GM04504 (cell line): ENCODE data around the gene KRT23.

ENCODE experiments used
- DNase-seq: peaks from one replicate; pipeline ENCODE4 v3.0.0-alpha.2; 2012; ENCODE audit warnings: low read depth

KRT23 gene

DNA sequence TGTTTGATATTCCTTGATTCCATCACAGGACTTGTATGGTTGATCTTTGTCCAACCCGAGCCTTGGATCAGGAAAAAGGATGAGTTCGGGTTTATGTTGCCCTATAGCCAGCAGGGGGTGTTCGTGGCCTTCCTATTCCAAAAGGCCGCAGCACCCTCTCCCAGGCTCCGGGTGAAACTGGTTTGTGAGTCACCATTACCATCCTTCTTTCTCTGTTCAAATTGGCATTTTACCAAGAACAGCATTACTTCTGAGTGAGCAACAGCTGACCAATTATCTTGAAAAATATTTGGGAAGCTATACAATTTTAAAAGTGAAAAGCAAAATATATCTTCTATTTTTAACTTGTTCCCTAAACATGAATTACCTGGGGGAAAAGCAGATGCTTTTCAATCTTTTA lies 28.1 kb downstream of the KRT23 start:
- DNase-seq, result peak; percentile 93

DNA sequence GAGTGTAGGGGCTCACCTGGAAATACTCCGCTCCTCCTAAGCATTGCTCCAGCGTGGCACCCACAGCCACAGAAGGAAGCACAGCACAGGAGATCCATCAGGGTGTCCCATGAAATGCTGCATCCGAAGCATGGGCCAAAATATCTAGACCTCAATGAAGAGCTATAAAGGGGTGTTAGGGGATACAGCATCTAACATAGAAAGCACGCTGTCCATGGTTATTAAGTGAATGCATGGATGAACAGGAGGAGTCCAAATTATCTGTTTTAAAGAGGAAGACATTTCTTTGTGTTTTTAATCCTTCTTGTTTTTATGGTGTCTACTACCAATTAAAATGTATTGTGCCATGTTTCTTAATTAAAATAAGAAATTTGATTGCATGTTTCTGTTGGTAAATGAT lies 30.8 kb downstream of the KRT23 start:
- DNase-seq, result no peak

DNA sequence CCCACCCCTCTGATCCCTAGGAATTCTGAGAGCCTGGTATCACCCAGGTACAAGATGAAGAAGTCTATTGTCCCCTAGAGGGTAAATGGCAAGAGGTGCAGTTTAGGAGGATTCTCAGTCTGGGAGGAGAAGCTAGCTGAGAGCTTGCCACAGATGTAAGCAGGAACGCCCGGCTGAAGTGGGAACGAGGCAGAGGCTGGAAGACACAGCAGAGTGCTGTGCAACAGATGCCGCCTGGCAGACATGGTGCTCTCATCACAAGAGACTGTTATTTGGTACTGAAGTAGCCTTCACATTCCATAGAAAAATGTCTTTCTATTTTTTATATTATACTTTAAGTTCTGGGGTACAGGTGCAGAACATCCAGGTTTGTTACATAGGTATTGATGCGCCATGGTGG lies 32.1 kb downstream of the KRT23 start:
- no peak for DNase-seq

DNA sequence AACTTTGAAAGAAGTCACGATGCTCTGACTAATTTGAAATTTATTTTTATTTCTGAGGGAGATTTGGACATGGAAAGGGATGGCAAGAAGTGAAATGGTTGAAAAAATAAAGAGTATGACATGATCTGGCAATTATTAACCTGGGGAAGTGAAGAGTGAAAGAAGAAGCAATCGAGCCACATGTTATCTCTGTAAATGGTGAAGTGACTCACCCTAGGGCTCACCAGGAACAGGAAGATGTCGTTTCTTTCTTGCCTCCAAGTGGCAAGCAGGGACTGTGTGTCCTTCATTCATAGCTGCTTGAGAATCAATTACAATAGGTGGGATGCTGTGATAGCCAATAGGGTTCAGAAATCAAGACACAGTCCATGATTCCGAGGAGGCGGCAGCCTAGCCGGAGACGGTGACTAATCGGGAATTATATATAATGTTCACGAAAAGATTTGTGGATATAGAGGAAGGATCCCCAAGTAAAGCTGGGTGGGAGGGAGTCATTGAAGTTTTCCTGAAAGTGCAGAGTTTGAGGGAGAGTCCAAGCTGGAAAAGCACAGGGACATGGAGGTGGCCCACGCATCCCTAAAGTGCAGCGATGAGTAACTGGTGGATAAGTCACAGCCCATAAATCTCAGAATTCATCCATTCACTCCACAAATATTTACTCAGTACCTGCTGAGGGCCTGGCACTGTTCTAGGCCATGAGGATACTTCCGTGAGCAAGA lies 34.2 kb downstream of the KRT23 start:
- DNase-seq, result peak; percentile 32

DNA sequence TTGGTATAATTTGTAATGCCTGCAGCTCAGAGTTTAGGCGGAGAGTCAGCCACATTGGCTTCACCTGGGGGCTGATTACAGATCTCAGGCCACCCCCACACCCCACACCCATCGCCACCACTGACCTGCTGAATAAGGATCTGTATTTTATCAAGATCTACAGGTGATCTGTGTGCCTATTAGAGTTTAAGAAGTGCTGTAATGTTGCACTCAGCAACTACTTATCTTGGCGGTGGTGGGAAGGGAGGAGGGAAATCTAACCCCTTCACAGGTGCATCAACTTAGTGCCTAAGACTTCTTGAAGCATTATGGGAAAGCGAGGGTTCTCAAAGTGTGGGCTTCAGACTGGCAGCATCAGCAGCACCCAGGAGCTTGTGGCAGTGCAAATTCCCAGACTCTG lies 34.9 kb downstream of the KRT23 start:
- DNase-seq, result no peak

DNA sequence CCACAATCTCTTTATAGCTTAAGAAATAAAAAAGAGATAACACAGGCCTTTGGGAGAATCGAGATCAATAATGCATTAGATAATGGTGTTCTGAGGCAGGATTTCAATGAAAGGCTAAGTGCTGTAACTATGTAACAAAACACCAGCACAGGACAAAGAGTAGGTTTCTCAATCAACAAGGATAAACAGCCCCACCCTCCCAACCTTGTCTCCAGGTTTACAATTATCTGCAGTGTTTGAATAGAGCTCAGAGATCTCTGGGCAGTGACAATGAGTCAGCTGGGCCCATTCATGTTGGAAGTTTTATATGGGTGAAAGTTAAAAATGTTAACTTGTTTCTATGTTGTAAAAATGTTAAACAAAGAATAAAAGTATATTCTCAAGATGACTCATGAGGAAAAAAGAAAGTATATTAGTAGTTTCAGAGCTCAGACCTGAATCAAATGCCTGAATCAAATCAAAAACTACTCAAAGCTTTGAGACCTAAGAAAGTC lies 35.4 kb downstream of the KRT23 start:
- peak; percentile 54 for DNase-seq

DNA sequence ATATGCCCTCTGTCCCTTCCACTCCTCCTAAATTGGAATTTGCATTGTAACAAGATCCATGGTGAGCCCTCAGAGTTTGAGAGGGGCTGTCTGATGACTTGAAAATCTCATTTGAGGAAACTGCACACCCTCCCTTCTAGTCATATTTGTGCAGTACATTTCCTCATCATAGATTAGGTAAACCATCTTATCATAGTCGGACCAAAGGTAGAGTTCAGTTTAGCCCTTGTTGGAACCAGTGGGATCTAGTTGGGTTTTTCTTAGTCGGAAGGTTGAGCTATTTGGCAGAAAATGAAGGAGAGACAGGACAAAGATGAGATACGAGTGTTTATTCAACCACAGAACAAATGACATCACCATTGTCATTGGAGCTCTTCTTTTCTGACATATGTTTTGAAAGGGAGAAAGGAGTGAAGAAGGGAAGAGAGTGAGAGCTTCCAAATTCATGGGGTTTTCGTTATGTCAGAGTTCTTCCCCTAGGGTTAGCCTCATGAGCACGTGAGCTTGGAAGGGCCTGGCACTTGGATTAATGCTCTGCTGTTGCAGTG lies 36.6 kb downstream of the KRT23 start:
- DNase-seq, result no peak

DNA sequence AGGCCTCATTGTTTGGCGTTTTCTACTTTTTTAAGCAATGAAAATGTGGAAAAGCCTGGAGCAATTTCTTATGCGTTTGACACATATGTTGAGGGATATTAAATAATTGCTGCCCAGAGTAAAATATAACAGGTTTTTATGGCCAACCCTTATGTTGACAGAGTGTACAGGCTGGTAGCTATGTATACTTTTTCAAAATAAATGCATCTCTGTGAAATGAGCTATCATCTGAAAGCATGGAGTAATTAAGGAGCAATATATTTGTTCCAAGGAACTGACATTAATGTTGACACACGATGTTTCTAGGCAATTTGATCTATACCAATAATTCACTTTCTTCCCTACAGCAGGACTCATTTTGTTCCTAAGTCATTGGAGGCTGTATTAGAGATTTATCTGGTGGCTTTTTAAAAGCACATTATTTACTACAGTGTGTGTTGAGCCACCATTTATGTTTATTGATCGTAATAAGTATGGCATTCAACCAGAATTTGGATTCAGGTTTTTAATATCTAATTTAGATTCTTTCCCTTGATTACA lies 40.5 kb downstream of the KRT23 start:
- DNase-seq, result no peak

GRCh38 chr17:40895106-40895730 lies 42.2 kb downstream of the KRT23 start:
- DNase-seq, result no peak

- no peak for DNase-seq
These were observed 49.2 kb downstream of the KRT23 start for GRCh38 chr17:40888196-40888720.

- no peak for DNase-seq
These were observed 51.4 kb downstream of the KRT23 start for GRCh38 chr17:40886090-40886489.

DNA sequence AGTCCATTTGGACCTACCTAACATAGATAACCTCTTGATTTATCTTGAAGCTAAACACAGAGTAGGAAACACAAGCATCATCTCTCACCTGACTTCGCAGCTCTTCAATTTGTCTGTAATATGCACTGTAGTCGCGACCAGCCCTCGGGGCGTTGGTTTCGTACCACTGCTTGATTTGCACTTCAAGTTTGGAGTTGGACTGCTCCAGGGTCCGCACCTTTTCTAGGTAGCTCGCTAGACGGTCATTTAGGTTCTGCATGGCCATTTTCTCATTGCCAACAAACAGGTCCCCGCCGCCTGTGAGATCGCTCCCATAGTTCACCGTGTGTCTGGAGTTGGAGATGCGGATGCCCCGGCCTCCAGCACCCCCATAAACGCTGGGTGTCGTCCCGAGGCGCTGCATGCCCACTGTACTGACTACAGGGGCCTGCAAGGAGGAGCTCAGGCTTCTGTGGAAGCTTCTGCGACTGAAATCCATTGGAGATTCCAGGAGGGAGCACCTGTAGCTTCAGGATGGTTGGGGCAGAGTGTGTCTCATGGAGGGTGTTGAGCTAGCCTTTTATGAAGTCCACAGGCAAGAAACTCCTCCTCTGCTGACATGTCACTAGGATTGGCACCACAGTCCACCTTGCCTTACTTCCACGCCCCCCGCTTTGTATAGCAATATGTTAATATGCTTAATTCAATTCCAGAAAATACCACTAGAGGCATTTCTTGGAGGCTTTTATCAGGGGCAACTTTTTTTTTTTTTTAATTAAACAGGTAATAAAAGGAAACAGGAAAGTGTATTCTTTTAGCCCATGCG lies 52.5 kb downstream of the KRT23 start, which contains the start of gene KRT20:
TSS of gene KRT20 (minus strand) at position 535 of the 805 bp plus-strand sequence. CDS start at position 478, 57 bp downstream.
- no peak for DNase-seq

DNA sequence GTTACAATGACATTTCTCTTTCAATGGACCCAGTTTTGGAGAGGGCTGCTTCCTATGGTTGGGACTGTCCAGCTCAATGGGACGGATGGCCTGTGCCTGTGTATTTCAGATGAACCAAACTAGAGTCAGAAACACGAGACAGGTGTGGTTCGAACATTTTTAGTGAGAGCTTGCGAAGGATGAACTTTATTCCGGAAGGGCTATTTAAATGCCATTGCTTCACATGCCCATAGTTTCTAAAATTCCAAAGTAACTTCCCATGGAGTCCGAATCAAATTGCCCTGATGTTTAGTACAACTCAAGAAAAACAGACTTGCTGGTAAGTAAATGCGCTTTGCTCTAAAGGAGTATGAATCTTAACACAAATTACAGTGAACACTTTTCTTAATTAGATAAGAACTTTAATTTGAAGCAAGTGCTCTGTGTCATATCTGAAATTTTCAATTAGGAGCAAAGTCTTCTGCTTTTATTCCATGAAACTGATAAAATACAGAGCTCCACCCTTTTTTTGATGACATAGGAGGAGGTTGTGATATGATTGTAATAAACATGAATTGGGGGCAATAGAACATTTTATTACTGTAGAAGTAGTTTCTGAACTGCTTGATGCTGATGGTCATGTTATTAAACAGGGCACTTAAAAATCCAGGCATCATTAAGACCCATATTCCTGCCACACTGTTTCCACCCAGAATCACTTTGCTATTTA lies 53.7 kb downstream of the KRT23 start:
- DNase-seq, result no peak

DNA sequence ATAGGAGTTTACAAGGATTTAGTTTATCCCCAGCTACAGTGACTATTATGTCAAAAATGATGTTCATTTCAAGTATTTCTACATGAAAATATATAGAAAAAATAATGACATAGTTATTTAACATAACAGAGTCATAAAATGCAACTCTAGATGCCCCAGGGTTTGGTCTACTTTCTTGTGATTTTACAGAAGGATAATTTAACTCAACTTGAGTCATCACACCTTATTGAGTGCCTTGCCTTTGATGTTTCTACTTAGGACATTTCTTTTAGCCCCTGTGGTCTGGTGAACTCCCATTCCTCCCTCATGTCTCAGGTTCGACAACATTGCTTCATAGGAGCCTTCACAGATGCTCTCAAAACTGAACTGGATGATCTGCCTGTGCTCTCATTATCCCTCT lies 54.4 kb downstream of the KRT23 start:
- no peak for DNase-seq

DNA sequence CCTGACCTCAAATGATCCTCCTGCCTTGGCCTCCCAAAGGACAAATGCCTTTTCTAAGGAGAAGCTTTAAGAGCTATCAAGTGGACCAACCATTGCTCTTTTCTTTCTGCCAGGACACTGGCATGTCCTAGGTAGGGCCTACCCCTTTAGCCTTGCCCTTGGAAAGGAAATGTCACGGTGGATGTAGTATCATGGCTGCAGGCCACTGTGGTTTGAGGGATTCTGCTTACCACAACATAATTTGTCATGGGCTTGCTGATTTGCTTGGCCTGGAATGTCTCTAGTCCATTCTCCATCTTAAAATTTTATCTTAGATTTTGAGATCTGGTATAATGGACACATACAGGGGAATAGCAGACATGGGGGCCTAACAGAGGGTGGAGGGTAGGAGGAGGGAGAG lies 58.4 kb downstream of the KRT23 start:
- no peak for DNase-seq

DNA sequence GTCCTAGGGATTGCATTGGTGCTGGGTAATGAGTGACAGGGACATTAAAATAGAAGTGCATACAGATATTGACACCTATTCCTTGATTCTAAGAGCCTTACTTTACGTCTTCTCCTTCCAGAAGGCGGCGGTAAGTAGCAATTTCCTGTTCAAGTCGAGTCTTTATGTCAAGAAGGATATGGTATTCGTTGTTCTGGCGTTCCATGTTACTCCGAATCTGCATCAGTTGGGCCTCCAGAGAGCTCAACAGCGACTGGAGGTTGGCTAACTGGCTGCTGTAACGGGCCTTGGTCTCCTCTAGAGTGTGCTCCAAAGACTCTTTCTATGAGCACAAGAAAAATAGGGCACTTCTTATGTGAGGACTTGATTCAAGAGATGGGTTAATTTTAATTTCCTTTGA lies 59.4 kb downstream of the KRT23 start:
- no peak for DNase-seq

DNA sequence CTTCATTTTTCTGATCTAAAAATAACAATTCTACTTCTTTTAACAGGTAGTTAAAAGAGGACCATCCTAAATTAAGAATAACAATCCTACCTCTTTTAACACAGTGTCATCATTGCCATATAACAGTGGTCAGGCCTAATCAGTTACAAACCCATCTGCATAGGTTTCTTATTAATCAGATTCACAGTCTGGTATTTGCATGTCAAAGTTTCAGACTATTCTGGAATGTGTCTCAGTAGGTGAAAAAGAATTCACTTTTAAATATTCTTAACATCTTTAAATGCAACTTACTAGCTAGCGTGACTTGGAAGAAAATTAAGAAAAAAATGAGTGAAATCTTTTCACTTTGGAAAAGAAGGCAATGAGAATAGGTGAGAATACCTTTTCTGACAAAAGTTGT lies 63.6 kb downstream of the KRT23 start:
- no peak for DNase-seq

GRCh38 chr17:40873255-40873654 lies 64.2 kb downstream of the KRT23 start:
- no peak for DNase-seq
